ENCODE data around the gene CCDC184.

GRCh38 chr12:48201516-48201915, 18.1 kb downstream of the CCDC184 start:
- TF ChIP-seq CTCF (IDR thresholded peaks at IDR 0.05) (no peak), ZFX (IDR thresholded peaks at IDR 0.05; ENCODE audit: borderline replicate concordance) (no peak)

Measured in 22Rv1 (cell line).